ENCODE measurements around the gene ADPRS.

DNA sequence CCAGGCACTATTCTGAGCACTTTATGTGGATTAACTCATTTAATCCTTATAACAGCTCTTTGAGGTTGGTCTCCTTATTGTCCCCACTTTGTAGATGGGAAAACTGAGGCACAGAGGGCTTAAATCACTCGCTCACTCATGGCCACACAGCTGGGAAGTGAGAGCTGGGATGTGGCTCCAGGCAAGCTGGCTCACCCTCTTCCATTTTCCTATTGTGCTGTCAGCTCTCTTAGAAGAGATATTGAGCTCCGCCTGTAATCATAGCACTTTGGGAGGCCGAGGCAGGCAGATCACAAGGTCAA is 40.2 kb downstream of the ADPRS start:
- TF ChIP-seq, protein P1, sequence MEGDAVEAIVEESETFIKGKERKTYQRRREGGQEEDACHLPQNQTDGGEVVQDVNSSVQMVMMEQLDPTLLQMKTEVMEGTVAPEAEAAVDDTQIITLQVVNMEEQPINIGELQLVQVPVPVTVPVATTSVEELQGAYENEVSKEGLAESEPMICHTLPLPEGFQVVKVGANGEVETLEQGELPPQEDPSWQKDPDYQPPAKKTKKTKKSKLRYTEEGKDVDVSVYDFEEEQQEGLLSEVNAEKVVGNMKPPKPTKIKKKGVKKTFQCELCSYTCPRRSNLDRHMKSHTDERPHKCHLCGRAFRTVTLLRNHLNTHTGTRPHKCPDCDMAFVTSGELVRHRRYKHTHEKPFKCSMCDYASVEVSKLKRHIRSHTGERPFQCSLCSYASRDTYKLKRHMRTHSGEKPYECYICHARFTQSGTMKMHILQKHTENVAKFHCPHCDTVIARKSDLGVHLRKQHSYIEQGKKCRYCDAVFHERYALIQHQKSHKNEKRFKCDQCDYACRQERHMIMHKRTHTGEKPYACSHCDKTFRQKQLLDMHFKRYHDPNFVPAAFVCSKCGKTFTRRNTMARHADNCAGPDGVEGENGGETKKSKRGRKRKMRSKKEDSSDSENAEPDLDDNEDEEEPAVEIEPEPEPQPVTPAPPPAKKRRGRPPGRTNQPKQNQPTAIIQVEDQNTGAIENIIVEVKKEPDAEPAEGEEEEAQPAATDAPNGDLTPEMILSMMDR (IDR thresholded peaks at IDR 0.05 in 2 of 3, conservative IDR thresholded peaks at IDR 0.05 in 1 of 3; ENCODE audit: insufficient read depth in 2 of 3, low read depth in 1 of 3, low read length in 3 of 3), result no peak
- TF ChIP-seq JUNB (CRISPR knock-in tag; conservative IDR thresholded peaks at IDR 0.05) (no peak), TAF1 (IDR thresholded peaks at IDR 0.05; ENCODE audit: control insufficient read depth, extremely low read depth, insufficient read depth, low read length, severe bottlenecking) (no peak), MTF1 (CRISPR knock-in tag; IDR thresholded peaks at IDR 0.05; ENCODE audit: borderline replicate concordance) (no peak), ZNF133 (CRISPR knock-in tag; IDR thresholded peaks at IDR 0.05) (no peak), GATA2 (CRISPR knock-in tag; IDR thresholded peaks at IDR 0.05) (no peak), TOE1 (IDR thresholded peaks at IDR 0.05; ENCODE audit: borderline replicate concordance) (no peak), TOE1 (CRISPR knock-in tag; IDR thresholded peaks at IDR 0.05; ENCODE audit: borderline replicate concordance, low read depth) (no peak), MCM7 (IDR thresholded peaks at IDR 0.05) (no peak), SUPT5H (IDR thresholded peaks at IDR 0.05) (no peak), CHD7 (IDR thresholded peaks at IDR 0.05; ENCODE audit: low read depth, low read length) (no peak), KAT8 (IDR thresholded peaks at IDR 0.05; ENCODE audit: low read depth) (no peak), CBX8 (IDR thresholded peaks at IDR 0.05; ENCODE audit: borderline replicate concordance, extremely low read depth, low read depth, low read length, poor library complexity, severe bottlenecking) (no peak)
